GM19452 (cell line): Measurements from ENCODE around the gene TEAD2.
"Not testable (repeated sequence)": the region's sequence is repeated elsewhere in the genome, so short reads cannot be mapped to it uniquely, and the experiment has no call there.

Experiments
- ATAC-seq: cut with Tn5 transposase; IDR thresholded peaks from one replicate; pipeline ENCODE4 v1.9.1; 2021; ENCODE audit not compliant: unreplicated experiment

TEAD2 gene

DNA sequence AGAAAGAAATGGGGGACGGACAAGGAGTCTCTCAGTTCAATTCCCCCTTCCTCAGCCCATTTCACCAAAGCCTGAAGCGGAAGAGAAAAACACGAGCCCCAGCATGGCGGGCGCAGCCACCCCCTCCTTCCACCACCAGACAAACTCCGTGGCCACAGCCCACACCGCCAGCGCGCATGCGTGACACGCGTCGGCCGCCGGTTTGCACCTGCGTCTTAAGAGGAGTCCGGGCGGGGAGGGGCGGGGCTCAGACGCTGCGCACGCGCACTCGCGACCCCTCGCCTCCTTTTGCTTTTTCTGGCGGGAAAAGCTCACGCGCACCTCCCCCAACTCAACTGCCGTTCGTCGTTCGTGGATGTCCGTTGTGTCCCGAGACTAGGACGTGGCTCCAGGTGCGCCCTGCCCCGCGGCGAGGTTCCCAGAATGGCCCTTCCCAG is 25.7 kb upstream of the TEAD2 start, which contains the start of gene KASH5:
TSS of gene KASH5 (plus strand) at position 314 of the 437 bp plus-strand sequence. CDS start 2,635 bp downstream, outside the sequence.
- no peak for ATAC-seq

DNA sequence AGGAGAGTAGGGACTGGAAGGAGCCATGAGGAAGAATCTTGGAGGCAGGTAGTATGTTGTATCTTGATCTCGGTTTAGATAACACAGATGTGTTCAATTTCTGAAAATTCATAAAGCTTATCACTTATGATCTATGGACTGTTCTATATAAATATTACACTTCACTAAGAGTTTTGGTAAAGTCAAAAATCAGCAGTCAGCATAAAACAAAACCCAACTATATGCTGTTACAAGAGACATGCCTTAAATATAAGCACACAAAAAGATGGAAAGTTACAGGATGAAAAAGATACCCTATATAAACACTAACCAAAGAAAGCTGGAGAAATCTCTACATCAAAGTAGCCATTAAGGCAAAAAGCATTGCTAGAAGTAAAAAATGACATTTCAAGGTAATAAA is 21.4 kb upstream of the TEAD2 start:
- no peak for ATAC-seq

DNA sequence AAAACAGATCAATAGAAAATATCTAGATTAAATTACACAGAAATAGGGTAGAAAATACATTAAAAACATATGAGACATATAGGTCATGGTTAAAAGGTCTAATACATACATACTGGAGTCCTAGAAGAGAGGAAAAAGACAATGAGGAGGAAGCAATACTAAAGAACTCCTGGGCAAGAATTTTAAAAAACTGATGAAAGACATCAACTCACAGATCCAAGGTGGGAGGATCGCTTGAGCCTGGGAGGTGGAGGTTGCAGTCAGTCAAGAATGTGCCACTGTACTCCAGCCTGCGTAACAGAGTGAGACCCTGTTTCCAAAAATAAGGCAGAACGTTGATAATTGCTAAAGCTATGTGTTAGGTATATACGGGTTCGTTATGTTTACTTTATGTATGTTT is 20.4 kb upstream of the TEAD2 start:
- ATAC-seq = no peak

DNA sequence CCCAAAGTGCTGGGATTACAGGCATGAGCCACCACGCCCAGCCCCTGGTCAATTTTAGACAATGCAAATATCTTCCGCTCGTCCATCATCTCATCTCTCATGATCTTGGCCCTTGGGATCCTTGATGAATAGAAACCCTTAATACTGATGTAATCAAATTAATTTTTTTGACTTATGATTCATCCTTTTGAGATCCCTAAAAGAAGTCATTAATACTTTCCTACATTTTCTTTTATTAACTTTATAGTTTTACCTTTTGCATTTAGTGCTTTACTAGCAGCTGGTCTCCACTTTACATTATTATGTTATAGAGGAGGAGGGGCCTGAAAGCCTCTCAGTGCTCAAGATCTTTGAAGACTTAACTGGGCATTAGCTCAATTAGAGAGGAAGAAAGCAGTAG is 18.2 kb upstream of the TEAD2 start:
- ATAC-seq = no peak

DNA sequence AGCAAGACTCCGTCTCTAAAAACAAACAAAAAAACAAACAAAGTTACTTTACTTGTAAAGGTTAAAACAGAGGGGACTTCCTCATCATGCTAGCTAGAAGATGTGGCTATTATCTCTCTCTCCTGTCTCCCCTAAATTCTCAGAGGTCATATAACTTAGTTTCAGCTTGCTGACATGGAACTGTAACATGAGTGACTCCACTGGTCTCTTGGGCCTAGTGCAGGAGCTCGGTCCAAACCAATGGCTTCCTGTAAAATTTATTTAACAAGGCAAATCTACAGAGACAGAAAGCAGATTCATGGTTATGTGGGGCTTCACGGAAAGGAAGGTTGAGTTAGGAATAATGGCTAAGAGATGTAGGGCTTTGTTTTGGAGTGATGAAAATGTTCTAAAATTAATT is 16.3 kb upstream of the TEAD2 start:
- ATAC-seq = no peak

DNA sequence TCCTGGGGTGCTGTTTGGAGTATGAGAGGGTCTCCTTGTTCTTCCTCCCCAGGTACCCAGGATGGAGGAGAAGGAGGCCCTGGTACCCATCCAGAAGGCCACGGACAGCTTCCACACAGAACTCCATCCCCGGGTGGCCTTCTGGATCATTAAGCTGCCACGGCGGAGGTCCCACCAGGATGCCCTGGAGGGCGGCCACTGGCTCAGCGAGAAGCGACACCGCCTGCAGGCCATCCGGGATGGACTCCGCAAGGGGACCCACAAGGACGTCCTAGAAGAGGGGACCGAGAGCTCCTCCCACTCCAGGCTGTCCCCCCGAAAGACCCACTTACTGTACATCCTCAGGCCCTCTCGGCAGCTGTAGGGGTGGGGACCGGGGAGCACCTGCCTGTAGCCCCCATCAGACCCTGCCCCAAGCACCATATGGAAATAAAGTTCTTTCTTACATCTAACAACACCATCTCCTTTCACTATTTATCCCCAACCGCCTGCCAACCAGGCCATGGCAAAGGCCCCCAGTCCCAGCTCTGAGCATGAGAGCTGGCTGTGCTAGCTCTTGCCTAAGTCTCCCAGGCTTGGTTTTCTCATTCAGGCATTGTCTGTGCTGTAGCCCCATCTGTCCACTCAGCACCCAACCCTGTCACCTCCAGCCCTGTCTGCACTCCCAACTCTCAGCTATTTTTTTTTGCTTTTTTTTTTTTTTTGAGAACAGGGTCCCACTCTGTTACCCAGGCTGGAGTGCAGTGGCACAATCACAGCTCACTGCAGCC is 12.6 kb upstream of the TEAD2 start:
- no peak for ATAC-seq

DNA sequence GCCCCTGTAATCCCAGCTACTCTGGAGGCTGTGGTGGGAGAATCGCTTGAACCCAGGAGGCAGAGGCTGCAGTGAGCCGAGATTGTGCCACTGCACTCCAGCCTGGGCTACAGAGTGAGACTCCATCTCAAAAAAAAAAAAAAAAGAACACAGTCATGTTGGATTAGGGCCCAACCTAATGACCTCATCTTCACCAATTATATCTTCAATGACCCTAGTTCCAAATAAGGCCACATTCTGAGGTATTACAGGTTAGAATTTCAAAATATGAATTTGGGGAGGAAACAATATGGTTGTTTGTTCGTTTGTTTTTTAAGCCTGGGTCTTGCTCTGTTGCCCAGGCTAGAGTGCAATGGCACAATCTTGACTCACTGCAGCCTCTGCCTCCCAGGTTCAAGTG is 11.0 kb upstream of the TEAD2 start:
- not testable (repeated sequence) for ATAC-seq

DNA sequence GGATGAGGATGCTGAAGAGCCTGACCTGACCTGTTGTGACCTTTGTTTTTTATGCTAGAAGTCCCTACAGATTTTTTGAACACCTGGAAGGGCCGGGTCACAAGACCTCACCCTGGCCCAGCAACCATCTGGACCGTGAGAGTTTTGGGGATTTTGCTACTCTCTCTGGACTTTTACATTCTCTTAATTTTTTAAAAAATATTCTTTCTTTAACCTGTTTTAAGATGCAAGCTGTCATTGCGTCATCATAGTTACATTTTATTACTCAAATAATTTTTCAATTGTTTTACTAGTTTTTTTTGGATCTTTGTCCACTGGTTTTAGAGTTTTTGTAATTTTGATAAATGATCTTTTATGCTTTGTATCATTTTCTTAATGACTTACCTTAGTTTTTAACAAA is 9.0 kb upstream of the TEAD2 start:
- no peak for ATAC-seq

DNA sequence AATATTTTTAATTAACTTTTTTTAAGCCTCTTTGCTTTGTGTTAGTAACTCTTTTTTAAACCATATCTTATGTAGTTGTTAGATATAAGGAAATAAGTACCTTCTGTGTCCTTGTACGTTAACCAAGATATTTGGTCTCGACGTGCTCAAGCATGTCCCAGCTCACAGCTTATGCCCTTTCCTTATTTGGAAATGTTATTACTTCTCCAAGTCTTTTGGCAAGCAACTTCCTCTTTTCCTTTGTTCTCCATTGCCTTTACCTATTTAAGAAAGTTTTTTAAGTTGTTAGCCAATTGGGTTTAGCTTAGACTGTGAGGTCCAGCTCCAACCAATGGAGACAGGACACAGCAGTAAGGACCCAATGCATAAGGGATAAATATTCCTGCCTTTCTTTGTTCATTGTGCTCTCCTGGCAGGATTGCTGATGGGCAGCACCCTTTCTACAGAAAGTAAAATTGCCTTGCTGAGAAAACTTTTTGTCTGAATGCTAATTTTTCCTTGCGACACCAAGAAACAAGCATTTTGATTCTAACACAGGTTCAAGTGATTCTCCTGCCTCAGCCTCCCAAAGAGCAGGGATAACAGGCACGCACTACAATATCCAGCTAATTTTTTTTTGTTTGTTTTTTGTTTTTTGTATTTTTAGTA is 6.6 kb upstream of the TEAD2 start:
- no peak for ATAC-seq

DNA sequence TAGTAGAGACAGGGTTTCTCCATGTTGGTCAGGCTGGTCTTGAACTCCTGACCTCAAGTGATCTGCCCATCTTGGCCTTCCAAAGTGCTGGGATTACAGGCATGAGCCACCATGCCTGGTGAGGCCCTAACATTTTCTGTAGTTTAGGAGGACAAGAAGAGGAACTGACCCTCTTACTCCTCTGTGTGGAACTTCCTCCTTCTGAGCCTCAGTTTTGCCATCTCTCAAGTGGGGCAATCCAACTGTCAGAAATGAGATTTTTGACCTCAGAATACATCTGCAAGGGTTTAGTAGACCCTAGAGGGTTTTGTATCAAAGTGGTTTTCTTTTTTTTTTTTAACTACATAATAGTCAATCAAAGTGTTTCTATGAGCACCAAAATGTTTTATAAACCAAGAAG is 3.9 kb upstream of the TEAD2 start:
- ATAC-seq = no peak

DNA sequence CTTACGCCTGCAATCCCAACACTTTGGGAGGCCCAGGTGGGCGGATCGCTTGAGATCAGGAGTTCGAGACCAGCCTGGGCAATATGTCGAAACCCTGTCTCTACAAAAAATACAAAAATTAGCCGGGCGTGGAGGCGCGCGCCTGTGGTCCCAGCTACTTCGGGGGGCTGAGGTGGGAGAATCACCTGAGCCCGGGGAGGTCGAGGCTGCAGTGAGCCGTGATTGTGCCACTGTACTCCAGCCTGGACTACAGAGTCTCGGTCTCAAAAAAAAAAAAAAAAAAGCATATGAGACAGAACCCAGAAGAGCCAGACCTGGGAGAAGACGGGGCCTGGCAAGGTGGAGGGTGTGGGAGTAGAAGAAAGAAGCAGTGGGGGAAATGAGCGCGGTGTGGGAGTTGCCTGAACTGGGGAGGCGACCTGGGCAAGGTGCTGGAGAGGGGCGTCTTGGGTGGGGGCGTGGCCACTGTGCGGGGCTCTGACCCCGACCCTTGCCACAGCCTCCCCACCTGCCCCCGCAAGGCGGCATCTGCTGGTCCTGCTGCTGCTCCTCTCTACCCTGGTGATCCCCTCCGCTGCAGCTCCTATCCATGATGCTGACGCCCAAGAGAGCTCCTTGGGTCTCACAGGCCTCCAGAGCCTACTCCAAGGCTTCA is 2.0 kb upstream of the TEAD2 start:
- ATAC-seq = no peak

DNA sequence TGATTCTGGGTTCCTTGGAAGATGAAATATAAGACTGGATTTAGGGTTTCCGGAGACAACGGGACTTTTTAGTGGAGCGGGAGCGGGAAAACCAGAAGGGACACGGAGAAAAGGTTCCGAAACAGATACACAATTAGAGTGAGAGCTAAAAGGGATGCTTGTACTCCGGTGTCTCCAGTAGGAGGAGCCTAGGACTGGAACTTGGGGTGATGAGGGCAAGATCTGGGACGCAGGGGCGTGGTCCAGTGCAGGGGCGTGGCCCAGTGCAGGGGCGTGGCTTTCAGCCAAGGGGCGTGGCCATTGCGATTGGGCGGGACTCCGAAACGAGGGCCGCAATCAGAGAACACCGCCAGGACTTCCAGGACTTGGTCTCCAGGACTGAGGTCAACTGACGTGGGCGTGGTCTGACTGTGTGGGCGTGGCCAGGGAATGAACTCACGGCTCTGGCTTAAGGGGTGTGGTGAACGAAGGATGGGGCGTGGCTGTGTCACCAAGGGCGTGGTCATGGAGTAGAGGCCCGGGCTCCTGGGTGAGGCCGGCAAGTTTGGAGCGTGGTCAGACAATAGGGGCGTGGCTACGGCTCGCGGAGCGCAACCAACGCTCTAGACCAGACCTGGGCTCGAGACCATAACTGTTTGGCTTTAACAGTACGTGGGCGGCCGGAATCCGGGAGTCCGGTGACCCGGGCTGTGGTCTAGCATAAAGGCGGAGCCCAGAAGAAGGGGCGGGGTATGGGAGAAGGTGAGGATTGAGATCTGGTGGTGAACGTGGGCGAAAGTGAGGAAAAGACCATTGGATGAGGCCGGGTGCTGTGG is 1.3 kb upstream of the TEAD2 start, which contains the start of gene DKKL1:
TSS of gene DKKL1 (plus strand) at position 610 of the 815 bp plus-strand sequence. CDS start at position 732, 122 bp downstream.
- ATAC-seq = no peak

DNA sequence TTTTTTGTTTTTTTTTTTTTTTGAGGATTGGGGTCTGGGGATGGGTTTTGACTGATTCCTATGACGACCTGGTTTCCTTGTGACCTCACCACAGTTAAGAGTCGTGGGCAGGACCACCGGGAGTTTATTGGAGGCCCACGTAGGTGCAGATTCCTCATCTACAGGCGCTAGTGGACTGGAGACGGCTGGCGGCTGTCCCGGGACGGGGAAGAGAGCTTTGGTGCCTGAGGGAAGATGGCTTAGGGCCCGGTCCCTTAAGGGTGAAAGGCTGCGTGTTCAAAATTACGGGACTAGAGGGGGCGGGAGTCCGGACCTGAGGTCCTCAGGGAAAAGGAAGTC is 682 bp upstream of the TEAD2 start:
- ATAC-seq = no peak

DNA sequence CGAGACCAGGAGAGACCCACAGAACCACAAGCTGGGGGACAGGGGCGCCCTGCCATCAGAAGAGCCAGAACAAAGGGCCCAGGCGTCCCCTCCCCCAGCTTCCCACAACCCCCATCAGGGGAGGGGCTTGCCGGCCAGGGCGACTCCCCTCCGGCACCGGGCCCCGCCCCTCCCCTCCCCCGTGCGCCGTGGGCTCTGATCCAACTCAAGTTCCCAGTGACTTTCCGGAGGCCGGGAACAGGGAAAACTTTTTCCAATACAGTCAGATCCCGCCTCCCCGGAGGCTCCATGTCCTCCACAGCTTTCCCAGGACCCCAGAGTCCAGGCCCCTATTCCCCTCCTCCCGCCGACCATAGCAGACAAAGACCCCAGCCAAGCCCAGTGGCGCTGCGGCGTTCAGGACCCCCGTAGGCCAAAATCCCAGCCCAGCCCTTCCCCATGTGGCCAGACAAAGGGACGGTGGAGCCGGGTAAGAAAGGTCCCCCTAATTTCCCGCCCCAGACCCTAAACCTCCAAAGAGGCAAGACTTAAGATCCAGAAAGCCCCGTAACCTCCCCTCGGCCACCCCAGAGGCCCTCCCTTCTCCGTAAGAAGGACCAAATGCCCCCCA is 673 bp downstream of the TEAD2 start:
- no peak for ATAC-seq

DNA sequence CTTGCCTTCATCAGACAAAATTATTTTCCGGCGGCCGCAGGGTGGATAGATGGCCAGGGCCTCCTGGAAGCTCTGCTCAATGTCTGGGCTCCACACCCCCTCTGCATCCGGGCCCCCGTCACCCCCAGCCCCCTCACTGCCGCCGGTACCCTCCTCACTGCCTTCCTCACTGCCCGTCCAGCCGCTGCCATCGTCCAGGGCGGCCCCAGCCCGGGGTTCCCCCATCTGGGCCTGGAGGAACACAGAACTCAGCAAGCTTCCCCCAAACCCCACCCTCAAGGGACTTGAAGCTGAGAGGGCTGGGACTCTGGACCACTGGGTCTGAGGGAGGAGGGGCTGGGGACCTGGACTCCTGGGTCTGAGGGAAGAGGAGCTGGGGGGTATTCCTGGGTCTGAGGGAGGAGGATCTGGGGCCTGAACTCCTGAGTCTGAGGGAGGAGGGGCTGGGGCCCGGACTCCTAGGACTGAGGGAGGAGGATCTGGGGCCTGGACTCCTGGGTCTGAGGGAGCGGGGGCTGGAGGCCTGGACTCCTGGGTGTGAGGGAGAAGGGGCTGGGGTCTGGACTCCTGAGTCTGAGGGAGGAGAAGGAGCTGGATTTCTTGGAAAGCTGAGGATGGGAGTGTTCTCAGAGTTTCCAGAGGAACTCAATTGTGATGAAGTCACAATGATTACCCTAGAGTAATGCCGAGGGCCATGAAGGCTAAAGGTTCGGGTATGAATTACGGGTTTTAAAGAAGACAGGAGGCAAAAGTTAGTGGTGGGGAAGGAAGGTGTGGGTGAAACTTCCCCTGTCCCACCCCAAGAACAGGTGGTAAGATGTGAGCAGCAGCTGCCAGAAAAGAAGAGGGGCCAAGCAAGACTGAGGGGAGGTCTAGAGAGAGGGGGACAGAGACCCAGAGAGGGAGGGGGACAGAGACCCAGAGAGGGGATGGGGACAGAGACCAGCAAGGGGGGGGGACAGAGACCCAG is 2.1 kb downstream of the TEAD2 start:
- ATAC-seq = no peak

DNA sequence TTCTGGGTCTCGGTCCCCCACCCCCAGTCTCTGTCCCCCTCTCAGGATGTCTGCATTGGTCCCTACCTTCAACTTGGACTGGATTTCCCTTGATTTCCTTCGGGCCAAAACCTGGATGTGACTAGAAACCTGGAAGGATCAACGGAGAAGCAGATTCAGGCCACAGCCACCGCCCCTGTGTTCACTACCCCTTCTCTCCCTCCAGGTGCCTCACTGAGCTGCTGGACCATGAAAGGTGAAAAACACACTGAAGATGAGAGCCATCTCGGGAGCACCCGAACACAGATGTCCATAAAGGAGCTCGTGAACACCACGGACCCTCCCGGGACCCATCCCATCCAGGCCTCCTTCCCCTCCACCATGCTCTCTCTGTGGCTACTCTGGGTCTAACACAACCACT is 5.0 kb downstream of the TEAD2 start:
- no peak for ATAC-seq

DNA sequence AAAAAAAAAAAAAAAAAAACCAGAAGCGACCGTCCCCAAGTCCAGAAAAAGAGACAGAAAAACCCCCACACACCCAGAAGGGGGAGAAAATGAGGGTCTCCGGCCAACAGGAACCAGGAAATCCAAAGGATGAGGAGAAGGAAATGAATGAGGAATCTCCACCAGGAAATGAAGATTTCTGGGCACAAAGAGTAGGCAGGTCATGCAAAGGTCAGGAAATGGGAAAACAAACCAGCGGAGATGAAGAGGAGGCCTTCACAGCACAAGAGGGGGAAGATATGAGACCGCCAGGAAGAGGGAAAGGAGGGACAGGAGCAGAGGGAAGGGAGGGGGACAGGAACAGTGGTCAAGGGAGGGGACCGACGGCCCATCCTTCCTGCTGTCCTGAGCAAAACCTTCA is 5.8 kb downstream of the TEAD2 start:
- ATAC-seq = no peak

DNA sequence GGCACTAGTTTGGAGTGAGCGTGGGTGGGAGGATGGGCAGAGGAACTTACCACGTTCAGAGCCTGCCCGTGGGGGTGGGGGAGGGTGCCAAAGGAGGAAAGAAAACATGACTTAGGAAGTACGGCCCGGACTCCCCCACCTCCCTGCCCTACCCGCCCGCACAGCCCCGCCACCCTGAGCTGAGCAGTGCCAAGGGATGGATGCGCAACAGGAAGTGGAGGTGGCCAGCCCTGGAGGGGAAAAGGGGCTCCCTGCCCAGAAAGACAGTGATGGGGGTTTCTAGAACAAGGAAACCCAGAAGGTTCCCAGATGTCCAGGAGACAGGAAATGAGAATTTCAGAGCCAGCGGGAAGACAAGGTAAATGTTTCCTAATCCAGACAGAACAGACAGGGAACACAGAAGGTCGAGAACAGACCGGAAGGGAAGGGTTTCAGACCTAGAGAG is 6.3 kb downstream of the TEAD2 start:
- no peak for ATAC-seq

DNA sequence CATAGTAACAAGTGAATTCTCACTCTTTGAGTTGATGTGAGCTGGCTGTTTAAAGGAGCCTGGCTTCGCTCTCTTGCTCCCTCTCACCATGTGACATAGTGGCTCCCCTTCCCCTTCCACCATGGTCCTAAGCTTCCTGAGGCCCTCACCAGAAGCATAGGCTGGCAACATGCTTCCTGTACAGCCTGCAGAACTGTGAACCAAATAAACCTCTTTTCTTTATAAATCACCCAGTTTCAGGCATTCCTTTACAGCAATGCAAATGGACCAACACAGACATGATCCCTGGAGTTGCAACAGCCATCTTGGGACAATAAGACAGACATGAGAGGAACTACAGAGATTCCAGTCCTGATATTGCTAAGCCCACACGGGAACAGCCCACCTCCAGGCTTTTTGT is 12.6 kb downstream of the TEAD2 start:
- no peak for ATAC-seq
